Left renal cortex interstitium (tissue), 4 donors: ENCODE data around the gene BTBD9. TPM values are rescaled to one million over a fixed set of nuclear protein-coding genes. Genes with fewer than 3 reads are reported as not detected.

ENCODE experiments used
- DNase-seq, 4 donors: peaks; one replicate each; pipeline ENCODE4 v3.0.0-alpha.2; 2013; ENCODE audit warnings: low read depth in 4 of 4, low spot score in 2 of 4, missing footprints in 1 of 4
- polyA plus RNA-seq, 4 donors: library from polyadenylated mRNA; unstranded; fragments of 120-200 nt; gene quantifications; one replicate each; pipeline ENCODE4 v1.2.1, GENCODE V29; 2013; ENCODE audit not compliant: insufficient read length in 4 of 4

BTBD9 gene
- polyA plus RNA-seq, 4 donors = 12.1 to 15.7 (median 12.9) TPM

GRCh38 chr6:38603496-38603895, 36.2 kb downstream of the BTBD9 start:
- DNase-seq = no peak

GRCh38 chr6:38599966-38600550, 39.7 kb downstream of the BTBD9 start:
- no peak for DNase-seq

GRCh38 chr6:38599261-38599660, 40.5 kb downstream of the BTBD9 start:
- DNase-seq = no peak

GRCh38 chr6:38593998-38594665, 45.6 kb downstream of the BTBD9 start:
- DNase-seq = no peak

GRCh38 chr6:38593409-38593808, 46.3 kb downstream of the BTBD9 start:
- no peak for DNase-seq

GRCh38 chr6:38591439-38591838, 48.3 kb downstream of the BTBD9 start:
- DNase-seq = no peak

- DNase-seq = no peak
These were observed 50.4 kb downstream of the BTBD9 start for GRCh38 chr6:38589367-38589720.

- no peak for DNase-seq
These were observed 50.9 kb downstream of the BTBD9 start for GRCh38 chr6:38588631-38589366.

GRCh38 chr6:38587766-38588362, 51.9 kb downstream of the BTBD9 start:
- DNase-seq = no peak

GRCh38 chr6:38586992-38587391, 52.7 kb downstream of the BTBD9 start:
- DNase-seq = no peak

- DNase-seq = no peak
These were observed 55.0 kb downstream of the BTBD9 start for GRCh38 chr6:38584731-38585130.

GRCh38 chr6:38583523-38583922, 56.2 kb downstream of the BTBD9 start:
- no peak for DNase-seq

GRCh38 chr6:38580030-38580429, 59.7 kb downstream of the BTBD9 start:
- DNase-seq = no peak

GRCh38 chr6:38579010-38579628, 60.6 kb downstream of the BTBD9 start:
- DNase-seq = no peak

GRCh38 chr6:38578075-38578474, 61.7 kb downstream of the BTBD9 start:
- no peak for DNase-seq

GRCh38 chr6:38577492-38577891, 62.2 kb downstream of the BTBD9 start:
- DNase-seq = no peak

- DNase-seq = no peak
These were observed 65.8 kb downstream of the BTBD9 start for GRCh38 chr6:38573801-38574395.

GRCh38 chr6:38572186-38572813, 67.4 kb downstream of the BTBD9 start:
- no peak for DNase-seq

- no peak for DNase-seq
These were observed 68.0 kb downstream of the BTBD9 start for GRCh38 chr6:38571721-38572120.

GRCh38 chr6:38570750-38571149, 69.0 kb downstream of the BTBD9 start:
- DNase-seq = no peak
